ENCODE data around the gene IGF1R. TPM values are rescaled to one million over a fixed set of nuclear protein-coding genes. Genes with fewer than 3 reads are reported as not detected.
A peak's percentile ranks its signal among the peaks of the same experiment; 100 is the strongest.

IGF1R gene
- total and polyA plus RNA-seq, 4 donors = 17.6 to 34.8 (median 21.0) TPM

- DNase-seq (ENCODE audit: low read depth in 4 of 6, low spot score in 6 of 6) = no peak
- H3K36me3 ChIP-seq (ENCODE audit: control insufficient read depth, insufficient read depth, low read length) = no peaks in the 10 kb centered on the region
- H3K27ac ChIP-seq (ENCODE audit: low read depth, low read length) = no peak overlapping the region
- H3K4me1 ChIP-seq (ENCODE audit: control insufficient read depth, insufficient read depth, low read length) = peaks cover 6% of the 10 kb centered on the region
- no peaks in the 10 kb centered on the region for H3K9me3 ChIP-seq (ENCODE audit: control insufficient read depth, insufficient read depth, low read length)
- WGBS (ENCODE audit: insufficient coverage) = no CpG with 5 or more reads among the region's 1 CpG
- no peak overlapping the region for H3K4me3 ChIP-seq (ENCODE audit: low read depth, low read length)
- H3K27me3 ChIP-seq (ENCODE audit: control insufficient read depth, insufficient read depth, low read length) = no peaks in the 10 kb centered on the region
Measured at GRCh38 chr15:98782801-98783200, 134.5 kb downstream of the IGF1R start.

- H3K27me3 ChIP-seq (ENCODE audit: control insufficient read depth, insufficient read depth, low read length) = no peaks in the 10 kb centered on the region
- no peak for DNase-seq (ENCODE audit: low read depth in 4 of 6, low spot score in 6 of 6)
- no peaks in the 10 kb centered on the region for H3K36me3 ChIP-seq (ENCODE audit: control insufficient read depth, insufficient read depth, low read length)
- no peak overlapping the region for H3K4me3 ChIP-seq (ENCODE audit: low read depth, low read length)
- WGBS (ENCODE audit: insufficient coverage) = 37% methylated on average over 2 of the region's 3 CpGs
- peaks cover 7% of the 10 kb centered on the region for H3K4me1 ChIP-seq (ENCODE audit: control insufficient read depth, insufficient read depth, low read length)
- no peak overlapping the region for H3K27ac ChIP-seq (ENCODE audit: low read depth, low read length)
- no peaks in the 10 kb centered on the region for H3K9me3 ChIP-seq (ENCODE audit: control insufficient read depth, insufficient read depth, low read length)
Measured at GRCh38 chr15:98785431-98785806, 137.1 kb downstream of the IGF1R start.

GRCh38 chr15:98785807-98786621 is 137.7 kb downstream of the IGF1R start:
- no peaks in the 10 kb centered on the region for H3K36me3 ChIP-seq (ENCODE audit: control insufficient read depth, insufficient read depth, low read length)
- DNase-seq (ENCODE audit: low read depth in 4 of 6, low spot score in 6 of 6) = peak in 1 of 6 donors; percentile 68
- H3K4me3 ChIP-seq (ENCODE audit: low read depth, low read length) = no peak overlapping the region
- no peaks in the 10 kb centered on the region for H3K9me3 ChIP-seq (ENCODE audit: control insufficient read depth, insufficient read depth, low read length)
- WGBS (ENCODE audit: insufficient coverage) = 35% methylated on average over 8 of the region's 9 CpGs
- peaks cover 7% of the 10 kb centered on the region for H3K4me1 ChIP-seq (ENCODE audit: control insufficient read depth, insufficient read depth, low read length)
- H3K27ac ChIP-seq (ENCODE audit: low read depth, low read length) = no peak overlapping the region
- H3K27me3 ChIP-seq (ENCODE audit: control insufficient read depth, insufficient read depth, low read length) = no peaks in the 10 kb centered on the region

GRCh38 chr15:98786717-98787116 is 138.4 kb downstream of the IGF1R start:
- 95% methylated on average over 8 of the region's 9 CpGs for WGBS (ENCODE audit: insufficient coverage)
- Histone ChIP-seq H3K4me3 (ENCODE audit: low read depth, low read length) (no peak overlapping the region), H3K4me1 (ENCODE audit: control insufficient read depth, insufficient read depth, low read length) (peaks cover 7% of the 10 kb centered on the region), H3K27ac (ENCODE audit: low read depth, low read length) (no peak overlapping the region), H3K36me3 (ENCODE audit: control insufficient read depth, insufficient read depth, low read length) (no peaks in the 10 kb centered on the region), H3K9me3 (ENCODE audit: control insufficient read depth, insufficient read depth, low read length) (no peaks in the 10 kb centered on the region), H3K27me3 (ENCODE audit: control insufficient read depth, insufficient read depth, low read length) (no peaks in the 10 kb centered on the region)
- no peak for DNase-seq (ENCODE audit: low read depth in 4 of 6, low spot score in 6 of 6)

- no peak overlapping the region for H3K4me3 ChIP-seq (ENCODE audit: low read depth, low read length)
- no peak overlapping the region for H3K27ac ChIP-seq (ENCODE audit: low read depth, low read length)
- WGBS (ENCODE audit: insufficient coverage) = no CpG with 5 or more reads among the region's 2 CpGs
- H3K36me3 ChIP-seq (ENCODE audit: control insufficient read depth, insufficient read depth, low read length) = no peaks in the 10 kb centered on the region
- H3K9me3 ChIP-seq (ENCODE audit: control insufficient read depth, insufficient read depth, low read length) = no peaks in the 10 kb centered on the region
- DNase-seq (ENCODE audit: low read depth in 4 of 6, low spot score in 6 of 6) = no peak
- H3K4me1 ChIP-seq (ENCODE audit: control insufficient read depth, insufficient read depth, low read length) = peaks cover 7% of the 10 kb centered on the region
- H3K27me3 ChIP-seq (ENCODE audit: control insufficient read depth, insufficient read depth, low read length) = no peaks in the 10 kb centered on the region
Measured at GRCh38 chr15:98787194-98787593, 138.9 kb downstream of the IGF1R start.

- DNase-seq (ENCODE audit: low read depth in 4 of 6, low spot score in 6 of 6) = no peak
- no peaks in the 10 kb centered on the region for H3K9me3 ChIP-seq (ENCODE audit: control insufficient read depth, insufficient read depth, low read length)
- H3K4me3 ChIP-seq (ENCODE audit: low read depth, low read length) = no peak overlapping the region
- no peaks in the 10 kb centered on the region for H3K27me3 ChIP-seq (ENCODE audit: control insufficient read depth, insufficient read depth, low read length)
- no peaks in the 10 kb centered on the region for H3K36me3 ChIP-seq (ENCODE audit: control insufficient read depth, insufficient read depth, low read length)
- H3K4me1 ChIP-seq (ENCODE audit: control insufficient read depth, insufficient read depth, low read length) = peaks cover 7% of the 10 kb centered on the region
- H3K27ac ChIP-seq (ENCODE audit: low read depth, low read length) = no peak overlapping the region
- 57% methylated on average over 7 of the region's 9 CpGs for WGBS (ENCODE audit: insufficient coverage)
Measured at GRCh38 chr15:98787936-98788757, 139.8 kb downstream of the IGF1R start.

- Histone ChIP-seq H3K27me3 (ENCODE audit: control insufficient read depth, insufficient read depth, low read length) (no peaks in the 10 kb centered on the region), H3K36me3 (ENCODE audit: control insufficient read depth, insufficient read depth, low read length) (no peaks in the 10 kb centered on the region), H3K27ac (ENCODE audit: low read depth, low read length) (no peak overlapping the region), H3K9me3 (ENCODE audit: control insufficient read depth, insufficient read depth, low read length) (no peaks in the 10 kb centered on the region), H3K4me3 (ENCODE audit: low read depth, low read length) (no peak overlapping the region), H3K4me1 (ENCODE audit: control insufficient read depth, insufficient read depth, low read length) (peaks cover 7% of the 10 kb centered on the region)
- no peak for DNase-seq (ENCODE audit: low read depth in 4 of 6, low spot score in 6 of 6)
- no CpG with 5 or more reads among the region's 4 CpGs for WGBS (ENCODE audit: insufficient coverage)
Measured at GRCh38 chr15:98789020-98789419, 140.7 kb downstream of the IGF1R start.

- H3K4me1 ChIP-seq (ENCODE audit: control insufficient read depth, insufficient read depth, low read length) = peaks cover 7% of the 10 kb centered on the region
- H3K4me3 ChIP-seq (ENCODE audit: low read depth, low read length) = no peak overlapping the region
- no peak overlapping the region for H3K27ac ChIP-seq (ENCODE audit: low read depth, low read length)
- DNase-seq (ENCODE audit: low read depth in 4 of 6, low spot score in 6 of 6) = no peak
- no peaks in the 10 kb centered on the region for H3K27me3 ChIP-seq (ENCODE audit: control insufficient read depth, insufficient read depth, low read length)
- no peaks in the 10 kb centered on the region for H3K9me3 ChIP-seq (ENCODE audit: control insufficient read depth, insufficient read depth, low read length)
- H3K36me3 ChIP-seq (ENCODE audit: control insufficient read depth, insufficient read depth, low read length) = no peaks in the 10 kb centered on the region
- 84% methylated on average over 4 of the region's 5 CpGs for WGBS (ENCODE audit: insufficient coverage)
Measured at GRCh38 chr15:98790270-98790669, 141.9 kb downstream of the IGF1R start.

GRCh38 chr15:98791046-98791701 is 142.8 kb downstream of the IGF1R start:
- Histone ChIP-seq H3K27me3 (ENCODE audit: control insufficient read depth, insufficient read depth, low read length) (no peaks in the 10 kb centered on the region), H3K4me1 (ENCODE audit: control insufficient read depth, insufficient read depth, low read length) (peaks cover 13% of the 10 kb centered on the region), H3K27ac (ENCODE audit: low read depth, low read length) (no peak overlapping the region), H3K4me3 (ENCODE audit: low read depth, low read length) (no peak overlapping the region), H3K36me3 (ENCODE audit: control insufficient read depth, insufficient read depth, low read length) (no peaks in the 10 kb centered on the region), H3K9me3 (ENCODE audit: control insufficient read depth, insufficient read depth, low read length) (no peaks in the 10 kb centered on the region)
- 90% methylated on average over 2 of the region's 2 CpGs for WGBS (ENCODE audit: insufficient coverage)
- DNase-seq (ENCODE audit: low read depth in 4 of 6, low spot score in 6 of 6) = no peak
